Sigmoid colon (tissue), 3 donors: ENCODE data around the gene HIBCH.
A peak's percentile ranks its signal among the peaks of the same experiment; 100 is the strongest.

ENCODE experiments used
- CTCF ChIP-seq, 4 experiments: fragments of 450-650 bp in 3 of 4; fragments of 200-600 bp in 1 of 4; IDR thresholded peaks; one replicate each; pipeline ENCODE4 v1.5.1; 2016 to 2019; ENCODE audit warnings: antibody characterized with exemption in 4 of 4, mild to moderate bottlenecking in 3 of 4, moderate library complexity in 2 of 4
- POLR2A ChIP-seq, 2 donors: fragments of 450-650 bp; IDR thresholded peaks; one replicate each; pipeline ENCODE4 v1.6.1; 2016; ENCODE audit warnings: antibody characterized with exemption in 2 of 2, mild to moderate bottlenecking in 2 of 2, moderate library complexity in 2 of 2

DNA sequence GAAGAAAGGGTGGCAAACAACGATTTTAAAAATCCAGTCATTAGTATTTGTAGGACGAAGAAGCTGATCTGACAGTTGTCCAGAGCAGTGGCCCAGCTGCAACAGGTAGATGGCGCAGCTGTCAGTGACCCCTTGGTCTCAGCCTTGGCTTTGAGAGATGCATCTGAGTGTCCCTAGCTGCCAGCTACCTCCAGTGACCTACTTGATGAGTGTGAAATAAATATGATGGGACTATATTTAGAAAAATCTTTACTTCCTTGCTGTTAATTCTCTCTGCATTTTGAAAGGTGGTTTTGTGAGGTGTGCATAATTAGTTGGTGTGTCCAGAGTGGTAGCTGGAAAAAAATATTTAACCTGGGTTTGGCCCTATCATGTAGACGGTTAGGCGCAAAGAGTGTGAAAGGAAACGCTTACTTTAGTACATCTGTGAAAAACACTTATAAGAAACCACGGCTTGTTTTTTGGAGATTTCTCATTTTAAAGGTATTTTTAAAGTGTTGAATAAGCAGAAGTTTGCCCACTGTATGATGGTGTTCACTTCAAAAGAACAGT, 24.7 kb upstream of the HIBCH start:
- TF ChIP-seq CTCF (IDR thresholded peaks at IDR 0.05), result peak in 1 of 4 experiments; percentile 31
- TF ChIP-seq POLR2A (IDR thresholded peaks at IDR 0.05), result no peak
